ENCODE results near the gene ITGA4.

Gene ITGA4

DNA sequence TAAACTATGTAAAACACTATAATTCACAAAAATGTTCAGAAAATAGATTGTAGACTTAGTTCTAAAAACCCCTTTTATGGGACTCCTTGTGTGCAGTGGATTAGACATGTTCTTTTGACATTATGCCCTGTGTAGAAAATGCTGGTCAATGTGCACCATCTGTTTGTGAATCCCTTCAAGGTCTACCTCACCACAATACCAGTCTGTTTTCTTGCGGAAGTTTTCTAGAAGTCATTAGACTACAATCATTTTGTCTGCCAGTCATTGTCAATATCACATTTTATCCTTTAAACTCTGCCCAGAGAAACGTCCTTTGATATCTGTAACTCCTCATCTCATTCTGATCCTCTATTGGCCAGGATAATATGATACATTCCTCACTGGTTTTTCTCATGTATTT is 7.8 kb downstream of the ITGA4 start:
- peaks cover 5 to 46% (median 22%) of the 10 kb centered on the region in 4 experiments for H3K36me3 ChIP-seq (ENCODE audit: control insufficient read depth in 4 of 4, insufficient read depth in 4 of 4, low read length in 3 of 4)
- peaks cover 34 to 88% (median 63%) of the 10 kb centered on the region in 4 experiments for H3K4me1 ChIP-seq (ENCODE audit: control extremely low read depth in 1 of 4, control insufficient read depth in 4 of 4, insufficient read depth in 4 of 4, low read length in 3 of 4)
- CTCF ChIA-PET, result interaction anchor here (1.4 to 1.8 kb wide), 2 partner anchors 161 to 360 kb away, joined by 4 to 9 read pairs; no protein-coding TSS in a partner anchor
- H3K27ac ChIP-seq (ENCODE audit: insufficient read depth in 1 of 2, low read depth in 1 of 2, low read length in 2 of 2, poor library complexity in 1 of 2, severe bottlenecking in 2 of 2), result peak overlapping the region; percentile 6 to 47
- H3K27me3 ChIP-seq (replicated peaks in 2 of 5; ENCODE audit: control insufficient read depth in 4 of 5, insufficient read depth in 5 of 5, low read length in 4 of 5), result no peaks in the 10 kb centered on the region
- DNase-seq, result peak in 2 of 3 donors; percentile 29 to 36
- 48% methylated on average over 2 of the region's 2 CpGs for WGBS (ENCODE audit: insufficient coverage)
- peak overlapping the region in 2 of 7 experiments; percentile 23 to 44 for H3K4me3 ChIP-seq (ENCODE audit: control insufficient read depth in 1 of 7, extremely low read depth in 1 of 7, insufficient read depth in 4 of 7, low read depth in 2 of 7, low read length in 6 of 7)
- H3K9me3 ChIP-seq (ENCODE audit: control extremely low read depth in 1 of 5, control insufficient read depth in 4 of 5, insufficient read depth in 2 of 5, low read depth in 1 of 5, low read length in 4 of 5), result no peaks in the 10 kb centered on the region
- POLR2A ChIA-PET, result no interaction called here

DNA sequence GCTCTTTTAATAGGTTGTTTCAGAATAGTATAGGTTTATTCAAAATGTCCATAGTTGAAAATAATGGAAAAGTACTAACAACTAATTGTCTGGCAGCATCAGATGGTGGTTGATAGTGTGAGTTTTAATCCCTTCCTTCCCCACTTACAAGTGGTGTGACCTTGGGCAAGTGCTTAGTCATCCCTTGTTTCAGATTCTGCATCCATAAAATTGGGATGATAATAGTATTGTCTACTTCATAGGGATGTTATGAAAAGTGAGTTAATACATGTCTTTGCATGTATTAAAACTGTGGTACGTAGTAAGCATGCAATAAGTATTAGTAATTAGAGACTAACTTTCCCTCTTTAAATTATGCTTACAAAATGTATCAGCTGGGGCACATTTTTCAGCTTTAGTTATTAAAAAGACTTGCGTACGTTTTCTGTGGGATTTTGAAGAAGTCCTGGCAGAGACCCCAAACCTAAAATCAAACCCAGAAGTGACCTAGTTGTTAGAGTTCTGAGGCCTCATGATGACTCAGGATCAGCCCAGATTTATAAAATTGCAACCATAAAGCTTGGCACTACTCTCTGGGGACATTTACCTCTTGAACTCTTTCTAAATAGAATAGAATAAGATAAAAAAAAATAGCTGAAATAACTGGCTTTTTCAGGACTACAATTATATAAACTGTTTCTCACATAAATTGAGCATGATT is 8.6 kb downstream of the ITGA4 start:
- ChIA-PET CTCF (interaction anchor here (0.7 to 5.6 kb wide), 21 partner anchors 9 to 396 kb away, joined by 3 to 78 read pairs (median 5); partner anchors contain the start of gene ITGA4), POLR2A (interaction anchor here (1.1 kb wide), 1 partner anchor 361 kb away, joined by 3 read pairs; no protein-coding TSS in a partner anchor)
- Histone ChIP-seq H3K27me3 (replicated peaks in 2 of 5; ENCODE audit: control insufficient read depth in 4 of 5, insufficient read depth in 5 of 5, low read length in 4 of 5) (no peaks in the 10 kb centered on the region), H3K9me3 (ENCODE audit: control extremely low read depth in 1 of 5, control insufficient read depth in 4 of 5, insufficient read depth in 2 of 5, low read depth in 1 of 5, low read length in 4 of 5) (no peaks in the 10 kb centered on the region), H3K4me1 (ENCODE audit: control extremely low read depth in 1 of 4, control insufficient read depth in 4 of 4, insufficient read depth in 4 of 4, low read length in 3 of 4) (peaks cover 33 to 87% (median 68%) of the 10 kb centered on the region in 4 experiments), H3K4me3 (ENCODE audit: control insufficient read depth in 1 of 7, extremely low read depth in 1 of 7, insufficient read depth in 4 of 7, low read depth in 2 of 7, low read length in 6 of 7) (peak overlapping the region in 2 of 7 experiments; percentile 2 to 4), H3K27ac (ENCODE audit: insufficient read depth in 1 of 2, low read depth in 1 of 2, low read length in 2 of 2, poor library complexity in 1 of 2, severe bottlenecking in 2 of 2) (peak overlapping the region; percentile 6 to 47), H3K36me3 (ENCODE audit: control insufficient read depth in 4 of 4, insufficient read depth in 4 of 4, low read length in 3 of 4) (peaks cover 9 to 51% (median 23%) of the 10 kb centered on the region in 4 experiments)
- peak in 2 of 3 donors; percentile 45 to 58 for DNase-seq
- WGBS (ENCODE audit: insufficient coverage), result 10% methylated on average over 2 of the region's 3 CpGs

DNA sequence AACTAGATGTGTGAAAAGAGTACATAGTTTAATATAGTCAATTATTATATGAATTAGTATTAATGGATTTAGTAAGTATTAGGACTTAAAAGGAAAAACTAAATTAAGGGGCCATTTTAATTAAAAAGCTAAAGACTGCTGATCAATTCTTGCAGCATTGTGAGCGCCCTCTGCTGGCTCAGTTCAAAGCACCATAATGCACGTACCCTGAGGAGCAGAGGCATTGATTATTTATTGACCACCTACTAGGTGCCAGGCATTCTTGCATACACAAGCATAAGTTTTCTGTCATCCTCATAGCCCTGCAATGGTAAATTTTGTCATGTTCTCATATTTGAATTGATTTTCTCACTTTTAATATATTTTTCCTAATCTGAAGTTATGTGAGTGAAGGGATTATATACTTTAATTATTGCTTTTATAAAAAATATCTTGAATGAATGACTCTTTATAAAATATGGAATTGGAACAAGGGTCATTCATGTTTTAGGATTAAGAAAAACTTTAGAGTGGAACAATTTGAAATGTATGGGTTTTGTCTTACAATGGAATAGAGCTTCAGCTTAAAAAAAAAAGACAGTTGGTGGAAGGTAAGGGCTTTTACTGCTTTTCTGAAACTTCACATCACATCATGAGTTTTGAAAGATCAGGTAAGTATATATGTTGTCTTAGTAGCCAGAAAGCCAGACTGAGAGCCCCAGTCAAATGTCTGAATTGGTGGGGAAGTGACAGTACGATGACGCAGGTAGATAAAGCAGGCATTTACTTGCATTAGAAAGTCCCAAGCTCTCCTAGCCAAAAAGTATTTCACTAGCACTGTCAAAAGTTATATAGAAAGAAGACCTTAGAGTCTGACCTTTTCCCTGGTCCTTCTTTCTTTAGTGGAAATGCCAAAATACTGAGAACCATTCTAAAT is 9.7 kb downstream of the ITGA4 start:
- CTCF ChIA-PET, result interaction anchor here (0.7 to 5.6 kb wide), 30 partner anchors 8 to 419 kb away, joined by 3 to 78 read pairs (median 5); partner anchors contain the start of gene ITGA4
- WGBS (ENCODE audit: insufficient coverage), result 54% methylated on average over 3 of the region's 4 CpGs
- peaks cover 10 to 54% (median 21%) of the 10 kb centered on the region in 4 experiments for H3K36me3 ChIP-seq (ENCODE audit: control insufficient read depth in 4 of 4, insufficient read depth in 4 of 4, low read length in 3 of 4)
- H3K9me3 ChIP-seq (ENCODE audit: control extremely low read depth in 1 of 5, control insufficient read depth in 4 of 5, insufficient read depth in 2 of 5, low read depth in 1 of 5, low read length in 4 of 5), result no peaks in the 10 kb centered on the region
- POLR2A ChIA-PET, result interaction anchor here (1.1 kb wide), 1 partner anchor 362 kb away, joined by 3 read pairs; no protein-coding TSS in a partner anchor
- no peaks in the 10 kb centered on the region for H3K27me3 ChIP-seq (replicated peaks in 2 of 5; ENCODE audit: control insufficient read depth in 4 of 5, insufficient read depth in 5 of 5, low read length in 4 of 5)
- H3K27ac ChIP-seq (ENCODE audit: insufficient read depth in 1 of 2, low read depth in 1 of 2, low read length in 2 of 2, poor library complexity in 1 of 2, severe bottlenecking in 2 of 2), result peak overlapping the region in 1 of 2 experiments; percentile 71
- peak overlapping the region in 3 of 7 experiments; percentile 7 to 20 (median 10) for H3K4me3 ChIP-seq (ENCODE audit: control insufficient read depth in 1 of 7, extremely low read depth in 1 of 7, insufficient read depth in 4 of 7, low read depth in 2 of 7, low read length in 6 of 7)
- H3K4me1 ChIP-seq (ENCODE audit: control extremely low read depth in 1 of 4, control insufficient read depth in 4 of 4, insufficient read depth in 4 of 4, low read length in 3 of 4), result peaks cover 37 to 87% (median 66%) of the 10 kb centered on the region in 4 experiments
- peak; percentile 82 to 88 (median 87) for DNase-seq

DNA sequence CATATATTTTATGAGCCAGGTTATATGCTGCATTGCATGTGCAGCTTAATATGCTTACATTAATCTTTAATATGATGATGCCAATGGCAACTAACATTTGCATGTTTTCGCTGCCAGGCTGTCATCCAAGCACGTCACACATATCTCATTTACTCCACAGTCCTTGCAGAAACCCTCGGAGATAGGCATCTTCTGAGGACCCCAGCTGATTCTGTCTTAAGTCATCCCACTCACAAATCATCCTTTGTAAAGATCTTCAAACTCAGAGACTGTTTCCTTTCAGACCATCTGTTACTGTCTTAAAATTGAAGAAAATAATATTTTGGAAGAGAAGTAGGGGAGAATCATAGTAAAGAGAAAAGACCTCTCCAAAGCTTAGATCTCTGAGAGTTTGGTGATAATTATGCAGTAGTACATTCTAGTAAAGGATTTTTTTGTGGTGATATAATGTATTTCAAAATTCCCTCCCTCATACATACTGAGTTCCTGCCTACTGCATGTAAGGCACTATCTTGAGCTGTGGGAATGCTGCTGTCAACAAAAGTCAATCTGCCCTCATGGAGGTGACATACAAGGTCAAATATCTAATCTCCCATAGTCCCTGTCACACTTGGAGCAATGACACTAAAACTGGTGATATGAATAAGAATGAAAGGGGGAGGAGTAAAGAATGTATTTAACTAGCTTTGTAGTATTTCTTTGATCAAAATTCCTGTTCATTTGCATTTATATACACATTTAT is 11.0 kb downstream of the ITGA4 start:
- Histone ChIP-seq H3K4me1 (ENCODE audit: control extremely low read depth in 1 of 4, control insufficient read depth in 4 of 4, insufficient read depth in 4 of 4, low read length in 3 of 4) (peaks cover 37 to 82% (median 54%) of the 10 kb centered on the region in 4 experiments), H3K27ac (ENCODE audit: insufficient read depth in 1 of 2, low read depth in 1 of 2, low read length in 2 of 2, poor library complexity in 1 of 2, severe bottlenecking in 2 of 2) (peak overlapping the region in 1 of 2 experiments; percentile 71), H3K4me3 (ENCODE audit: control insufficient read depth in 1 of 7, extremely low read depth in 1 of 7, insufficient read depth in 4 of 7, low read depth in 2 of 7, low read length in 6 of 7) (peak overlapping the region in 2 of 7 experiments; percentile 10 to 23), H3K27me3 (replicated peaks in 2 of 5; ENCODE audit: control insufficient read depth in 4 of 5, insufficient read depth in 5 of 5, low read length in 4 of 5) (no peaks in the 10 kb centered on the region), H3K36me3 (ENCODE audit: control insufficient read depth in 4 of 4, insufficient read depth in 4 of 4, low read length in 3 of 4) (peaks cover 12 to 51% (median 25%) of the 10 kb centered on the region in 4 experiments), H3K9me3 (ENCODE audit: control extremely low read depth in 1 of 5, control insufficient read depth in 4 of 5, insufficient read depth in 2 of 5, low read depth in 1 of 5, low read length in 4 of 5) (no peaks in the 10 kb centered on the region)
- no CpG with 5 or more reads among the region's 3 CpGs for WGBS (ENCODE audit: insufficient coverage)
- DNase-seq, result no peak
- POLR2A ChIA-PET, result interaction anchor here (0.6 kb wide), 1 partner anchor 19 kb away, joined by 3 read pairs; no protein-coding TSS in a partner anchor
- CTCF ChIA-PET, result interaction anchor here (0.9 to 5.6 kb wide), 16 partner anchors 9 to 398 kb away, joined by 3 to 78 read pairs (median 4); partner anchors contain the start of gene ITGA4

DNA sequence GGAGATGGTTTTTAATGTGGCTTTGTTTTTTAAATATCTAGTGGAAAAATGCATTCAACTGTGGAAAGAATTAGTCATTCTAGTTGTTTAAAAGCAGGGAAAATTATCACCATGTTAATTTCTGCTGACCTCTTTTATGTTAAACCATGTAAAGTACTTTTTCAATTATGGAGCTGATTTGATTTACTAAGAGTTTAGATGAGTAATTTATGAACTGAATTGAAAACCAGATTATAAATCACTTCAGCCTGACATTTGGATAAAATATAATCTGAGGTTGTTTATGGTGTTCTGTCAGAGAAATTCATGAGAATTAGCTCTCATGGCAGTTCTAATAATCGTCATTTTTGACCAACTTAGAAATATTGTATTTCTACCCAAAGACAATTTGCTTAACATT is 11.6 kb downstream of the ITGA4 start:
- Histone ChIP-seq H3K4me1 (ENCODE audit: control extremely low read depth in 1 of 4, control insufficient read depth in 4 of 4, insufficient read depth in 4 of 4, low read length in 3 of 4) (peaks cover 36 to 82% (median 49%) of the 10 kb centered on the region in 4 experiments), H3K9me3 (ENCODE audit: control extremely low read depth in 1 of 5, control insufficient read depth in 4 of 5, insufficient read depth in 2 of 5, low read depth in 1 of 5, low read length in 4 of 5) (no peaks in the 10 kb centered on the region), H3K27ac (ENCODE audit: insufficient read depth in 1 of 2, low read depth in 1 of 2, low read length in 2 of 2, poor library complexity in 1 of 2, severe bottlenecking in 2 of 2) (no peak overlapping the region), H3K27me3 (replicated peaks in 2 of 5; ENCODE audit: control insufficient read depth in 4 of 5, insufficient read depth in 5 of 5, low read length in 4 of 5) (no peaks in the 10 kb centered on the region), H3K36me3 (ENCODE audit: control insufficient read depth in 4 of 4, insufficient read depth in 4 of 4, low read length in 3 of 4) (peaks cover 9 to 51% (median 27%) of the 10 kb centered on the region in 4 experiments), H3K4me3 (ENCODE audit: control insufficient read depth in 1 of 7, extremely low read depth in 1 of 7, insufficient read depth in 4 of 7, low read depth in 2 of 7, low read length in 6 of 7) (peak overlapping the region in 1 of 7 experiments; percentile 1)
- no peak for DNase-seq
- no CpG with 5 or more reads among the region's 1 CpG for WGBS (ENCODE audit: insufficient coverage)
- ChIA-PET CTCF (interaction anchor here (0.9 to 5.6 kb wide), 8 partner anchors 10 to 399 kb away, joined by 3 to 78 read pairs (median 8); partner anchors contain the start of gene ITGA4), POLR2A (interaction anchor here (0.6 kb wide), 1 partner anchor 19 kb away, joined by 3 read pairs; no protein-coding TSS in a partner anchor)

DNA sequence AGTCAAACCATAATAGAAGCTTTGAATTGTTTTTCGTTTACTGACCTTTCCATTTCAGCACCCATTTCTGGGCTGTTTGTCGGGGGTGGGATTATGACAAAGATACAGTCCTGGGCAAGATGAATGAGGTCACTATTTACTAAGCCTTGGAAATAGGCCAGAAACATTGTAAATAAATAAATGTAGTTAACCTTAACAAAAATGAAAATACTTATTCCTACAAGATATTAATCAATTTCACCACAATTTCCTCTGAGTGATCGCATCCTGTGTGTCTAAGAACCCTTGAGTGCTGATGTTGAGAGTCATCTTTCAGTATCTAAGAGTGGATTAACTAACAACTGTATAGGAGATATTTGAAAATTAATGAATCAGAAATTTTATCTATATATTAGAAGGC is 14.0 kb downstream of the ITGA4 start:
- CTCF ChIA-PET, result interaction anchor here (1.1 to 2.7 kb wide), 4 partner anchors 14 to 168 kb away, joined by 3 to 16 read pairs (median 4); partner anchors contain the start of gene ITGA4
- no CpG with 5 or more reads among the region's 3 CpGs for WGBS (ENCODE audit: insufficient coverage)
- Histone ChIP-seq H3K4me3 (ENCODE audit: control insufficient read depth in 1 of 7, extremely low read depth in 1 of 7, insufficient read depth in 4 of 7, low read depth in 2 of 7, low read length in 6 of 7) (no peak overlapping the region), H3K4me1 (ENCODE audit: control extremely low read depth in 1 of 4, control insufficient read depth in 4 of 4, insufficient read depth in 4 of 4, low read length in 3 of 4) (peaks cover 21 to 58% (median 26%) of the 10 kb centered on the region in 4 experiments), H3K36me3 (ENCODE audit: control insufficient read depth in 4 of 4, insufficient read depth in 4 of 4, low read length in 3 of 4) (peaks cover 15 to 64% (median 35%) of the 10 kb centered on the region in 4 experiments), H3K9me3 (ENCODE audit: control extremely low read depth in 1 of 5, control insufficient read depth in 4 of 5, insufficient read depth in 2 of 5, low read depth in 1 of 5, low read length in 4 of 5) (no peaks in the 10 kb centered on the region), H3K27ac (ENCODE audit: insufficient read depth in 1 of 2, low read depth in 1 of 2, low read length in 2 of 2, poor library complexity in 1 of 2, severe bottlenecking in 2 of 2) (peak overlapping the region in 1 of 2 experiments; percentile 60), H3K27me3 (replicated peaks in 2 of 5; ENCODE audit: control insufficient read depth in 4 of 5, insufficient read depth in 5 of 5, low read length in 4 of 5) (no peaks in the 10 kb centered on the region)
- POLR2A ChIA-PET, result no interaction called here
- peak in 2 of 3 donors; percentile 48 to 61 for DNase-seq

Data from common myeloid progenitor, CD34-positive (primary cell).